K562 (cell line): ENCODE data around the gene SYVN1. TPM values are rescaled to one million over a fixed set of nuclear protein-coding genes. Genes with fewer than 3 reads are reported as not detected.

ENCODE experiments used
- CLOCK ChIP-seq: fragments of 250-450 bp; sonication (Bioruptor Pico); IDR thresholded peaks from 2 replicates; pipeline ENCODE4 v1.4.0; 2020; ENCODE audit warnings: mild to moderate bottlenecking, moderate library complexity, borderline replicate concordance
- DPF2 ChIP-seq: fragments of 450-650 bp; IDR thresholded peaks from 2 replicates; pipeline ENCODE4 v1.6.1; 2016
- FOXA1 ChIP-seq: fragments of 450-650 bp; IDR thresholded peaks from 2 replicates; pipeline ENCODE4 v1.6.1; 2016; ENCODE audit warnings: mild to moderate bottlenecking, borderline replicate concordance
- HIVEP1 ChIP-seq: fragments of 250-450 bp; sonication (Bioruptor Pico); IDR thresholded peaks from 2 replicates; pipeline ENCODE4 v1.4.0; 2020; ENCODE audit warnings: mild to moderate bottlenecking
- JUND ChIP-seq, 2 experiments: IDR thresholded peaks; 2 replicates in 1 of 2; 3 replicates in 1 of 2; pipeline ENCODE4 v1.6.1; 2011; ENCODE audit warnings: borderline replicate concordance in 2 of 2, low read depth in 2 of 2, low read length in 2 of 2, improper control_type of control experiment in 1 of 2, missing biosample characterization in 1 of 2, missing genetic modification characterization in 1 of 2, missing genetic modification reagents in 1 of 2
- NCOA6 ChIP-seq: fragments of 450-650 bp; IDR thresholded peaks from 2 replicates; pipeline ENCODE4 v1.6.1; 2017; ENCODE audit warnings: mild to moderate bottlenecking
- PHTF2 ChIP-seq: fragments of 250-450 bp; sonication (Bioruptor Pico); IDR thresholded peaks from 2 replicates; pipeline ENCODE4 v1.5.0; 2021; ENCODE audit warnings: mild to moderate bottlenecking
- POLR2H ChIP-seq: IDR thresholded peaks from 2 replicates; pipeline ENCODE4 v1.6.1; 2016; ENCODE audit warnings: missing genetic modification characterization, low read depth, mild to moderate bottlenecking, control low read depth, missing compliant biosample characterization, moderate library complexity
- SAP30 ChIP-seq: fragments of 200-600 bp; sonication (generic); IDR thresholded peaks from 2 replicates; pipeline ENCODE4 v1.6.1; 2012; ENCODE audit warnings: borderline replicate concordance, low read depth, mild to moderate bottlenecking, moderate library complexity, low read length, control low read depth, inconsistent platforms; ENCODE audit not compliant: insufficient read depth, poor library complexity, severe bottlenecking
- SUPT5H ChIP-seq: fragments of 450-650 bp; IDR thresholded peaks from 2 replicates; pipeline ENCODE4 v1.6.1; 2016
- TAL1 ChIP-seq: fragments of 450-650 bp; IDR thresholded peaks from 2 replicates; pipeline ENCODE4 v1.6.1; 2016; ENCODE audit warnings: mild to moderate bottlenecking
- TARDBP ChIP-seq: fragments of 450-650 bp; IDR thresholded peaks from 2 replicates; pipeline ENCODE4 v1.6.1; 2016
- polyA plus RNA-seq, 8 experiments: library from polyadenylated mRNA; depleted of rRNA in 4 of 8; stranded (reverse) in 5 of 8; unstranded in 3 of 8; fragments of >200 nt; fragmentation: Nextera tagmentation in 2 of 8; fragmentation: Illumina TruSeq in 1 of 8; extraction: Ambion mirVana in 2 of 8; extraction: Trizol in 1 of 8; gene quantifications; 2 replicates each; pipeline versions ENCODE4 v1.2.1 to v1.2.3, GENCODE V29; 2011 to 2014; ENCODE audit warnings: inconsistent platforms in 1 of 8, missing spikeins in 1 of 8
- total RNA-seq, 7 experiments: library from RNA; depleted of rRNA in 6 of 7; stranded (reverse); fragments of >200 nt in 6 of 7; fragmentation: Illumina TruSeq in 2 of 7; extraction: Trizol in 2 of 7; gene quantifications; 2 replicates each; pipeline versions ENCODE4 v1.2.1 to v1.2.3, GENCODE V29; 2011 to 2021; ENCODE audit warnings: low replicate concordance in 1 of 7
- TF ChIP-seq, protein P1 (sequence below): sonication (generic); formaldehyde crosslinking; IDR thresholded peaks from 2 replicates; pipeline ENCODE4 v1.8.0; 2022; ENCODE audit warnings: mild to moderate bottlenecking, missing genetic modification reagents
- TF ChIP-seq, protein P2 (sequence below), 2 experiments: fragments of 450-650 bp; conservative IDR thresholded peaks; 2 replicates each; pipeline ENCODE4 v1.6.1; 2017; ENCODE audit warnings: mild to moderate bottlenecking in 2 of 2, moderate library complexity in 2 of 2
- TF ChIP-seq, protein P3 (sequence below): sonication (generic); formaldehyde crosslinking; IDR thresholded peaks from 2 replicates; pipeline ENCODE4 v1.8.0; 2022; ENCODE audit warnings: missing genetic modification reagents, mild to moderate bottlenecking, borderline replicate concordance

Gene SYVN1
- total and polyA plus RNA-seq, 9 of the 15 experiments (the other 6 are each of a cell fraction or from before 2014, with no cell fraction given) = 0.41 to 47.4 (median 9.9) TPM

GRCh38 chr11:65117206-65118096 is 16.9 kb downstream of the SYVN1 start, which contains the start of gene ZNHIT2 (continued):
- no peak for TF ChIP-seq NCOA6
- TF ChIP-seq, protein P1, sequence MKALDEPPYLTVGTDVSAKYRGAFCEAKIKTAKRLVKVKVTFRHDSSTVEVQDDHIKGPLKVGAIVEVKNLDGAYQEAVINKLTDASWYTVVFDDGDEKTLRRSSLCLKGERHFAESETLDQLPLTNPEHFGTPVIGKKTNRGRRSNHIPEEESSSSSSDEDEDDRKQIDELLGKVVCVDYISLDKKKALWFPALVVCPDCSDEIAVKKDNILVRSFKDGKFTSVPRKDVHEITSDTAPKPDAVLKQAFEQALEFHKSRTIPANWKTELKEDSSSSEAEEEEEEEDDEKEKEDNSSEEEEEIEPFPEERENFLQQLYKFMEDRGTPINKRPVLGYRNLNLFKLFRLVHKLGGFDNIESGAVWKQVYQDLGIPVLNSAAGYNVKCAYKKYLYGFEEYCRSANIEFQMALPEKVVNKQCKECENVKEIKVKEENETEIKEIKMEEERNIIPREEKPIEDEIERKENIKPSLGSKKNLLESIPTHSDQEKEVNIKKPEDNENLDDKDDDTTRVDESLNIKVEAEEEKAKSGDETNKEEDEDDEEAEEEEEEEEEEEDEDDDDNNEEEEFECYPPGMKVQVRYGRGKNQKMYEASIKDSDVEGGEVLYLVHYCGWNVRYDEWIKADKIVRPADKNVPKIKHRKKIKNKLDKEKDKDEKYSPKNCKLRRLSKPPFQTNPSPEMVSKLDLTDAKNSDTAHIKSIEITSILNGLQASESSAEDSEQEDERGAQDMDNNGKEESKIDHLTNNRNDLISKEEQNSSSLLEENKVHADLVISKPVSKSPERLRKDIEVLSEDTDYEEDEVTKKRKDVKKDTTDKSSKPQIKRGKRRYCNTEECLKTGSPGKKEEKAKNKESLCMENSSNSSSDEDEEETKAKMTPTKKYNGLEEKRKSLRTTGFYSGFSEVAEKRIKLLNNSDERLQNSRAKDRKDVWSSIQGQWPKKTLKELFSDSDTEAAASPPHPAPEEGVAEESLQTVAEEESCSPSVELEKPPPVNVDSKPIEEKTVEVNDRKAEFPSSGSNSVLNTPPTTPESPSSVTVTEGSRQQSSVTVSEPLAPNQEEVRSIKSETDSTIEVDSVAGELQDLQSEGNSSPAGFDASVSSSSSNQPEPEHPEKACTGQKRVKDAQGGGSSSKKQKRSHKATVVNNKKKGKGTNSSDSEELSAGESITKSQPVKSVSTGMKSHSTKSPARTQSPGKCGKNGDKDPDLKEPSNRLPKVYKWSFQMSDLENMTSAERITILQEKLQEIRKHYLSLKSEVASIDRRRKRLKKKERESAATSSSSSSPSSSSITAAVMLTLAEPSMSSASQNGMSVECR (CRISPR knock-in tag) = peak; percentile 96
- TF ChIP-seq FOXA1 = no peak
- TF ChIP-seq, protein P2, sequence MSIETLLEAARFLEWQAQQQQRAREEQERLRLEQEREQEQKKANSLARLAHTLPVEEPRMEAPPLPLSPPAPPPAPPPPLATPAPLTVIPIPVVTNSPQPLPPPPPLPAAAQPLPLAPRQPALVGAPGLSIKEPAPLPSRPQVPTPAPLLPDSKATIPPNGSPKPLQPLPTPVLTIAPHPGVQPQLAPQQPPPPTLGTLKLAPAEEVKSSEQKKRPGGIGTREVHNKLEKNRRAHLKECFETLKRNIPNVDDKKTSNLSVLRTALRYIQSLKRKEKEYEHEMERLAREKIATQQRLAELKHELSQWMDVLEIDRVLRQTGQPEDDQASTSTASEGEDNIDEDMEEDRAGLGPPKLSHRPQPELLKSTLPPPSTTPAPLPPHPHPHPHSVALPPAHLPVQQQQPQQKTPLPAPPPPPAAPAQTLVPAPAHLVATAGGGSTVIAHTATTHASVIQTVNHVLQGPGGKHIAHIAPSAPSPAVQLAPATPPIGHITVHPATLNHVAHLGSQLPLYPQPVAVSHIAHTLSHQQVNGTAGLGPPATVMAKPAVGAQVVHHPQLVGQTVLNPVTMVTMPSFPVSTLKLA (conservative IDR thresholded peaks at IDR 0.05) = peak; percentile 93 to 96
- TF ChIP-seq DPF2 = no peak
- TF ChIP-seq CLOCK = no peak
- TF ChIP-seq SAP30 = peak; percentile 92
- peak; percentile 92 for TF ChIP-seq JUND (IDR thresholded peaks at IDR 0.05; ENCODE audit: borderline replicate concordance, low read depth, low read length)
- peak; percentile 80; the same call in 1 of the 3 replicates for TF ChIP-seq JUND (tag; IDR thresholded peaks at IDR 0.05; ENCODE audit: borderline replicate concordance, low read depth, low read length)
- peak; percentile 81 for TF ChIP-seq SUPT5H
- no peak for TF ChIP-seq PHTF2
- no peak for TF ChIP-seq TARDBP
- TF ChIP-seq POLR2H (tag) = peak; percentile 79
- no peak for TF ChIP-seq HIVEP1
- TF ChIP-seq TAL1 = 0 out of 2 replicates have a peak, but pooled peaks have one; percentile 10
- TF ChIP-seq, protein P3, sequence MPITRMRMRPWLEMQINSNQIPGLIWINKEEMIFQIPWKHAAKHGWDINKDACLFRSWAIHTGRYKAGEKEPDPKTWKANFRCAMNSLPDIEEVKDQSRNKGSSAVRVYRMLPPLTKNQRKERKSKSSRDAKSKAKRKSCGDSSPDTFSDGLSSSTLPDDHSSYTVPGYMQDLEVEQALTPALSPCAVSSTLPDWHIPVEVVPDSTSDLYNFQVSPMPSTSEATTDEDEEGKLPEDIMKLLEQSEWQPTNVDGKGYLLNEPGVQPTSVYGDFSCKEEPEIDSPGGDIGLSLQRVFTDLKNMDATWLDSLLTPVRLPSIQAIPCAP (CRISPR knock-in tag) = peak; percentile 75; the same call in 1 of the 2 replicates
